Neural cell (in vitro differentiated cells): ENCODE measurements around the gene DGCR8. TPM values are rescaled to one million over a fixed set of nuclear protein-coding genes. Genes with fewer than 3 reads are reported as not detected.

Experiments used
- H2AFZ ChIP-seq: fragments of 200-600, 300-800 bp; sonication (generic), shearing (Covaris generic); 2 replicates; pipeline ENCODE4 v1.6.0; 2014; ENCODE audit warnings: low read depth, mild to moderate bottlenecking, antibody characterized with exemption, low read length, moderate library complexity
- H3F3A ChIP-seq: fragments of 200-600 bp; shearing (Covaris generic); 2 replicates; pipeline ENCODE4 v1.6.1; 2016; ENCODE audit warnings: mild to moderate bottlenecking, moderate library complexity, mixed read lengths, antibody characterized with exemption, low read length; ENCODE audit not compliant: insufficient read depth, poor library complexity, severe bottlenecking
- H3K27ac ChIP-seq: fragments of 200-600, 300-800 bp; sonication (generic), shearing (Covaris generic); 2 replicates; pipeline ENCODE4 v1.5.1; 2014; ENCODE audit warnings: mild to moderate bottlenecking, low read length, moderate library complexity
- H3K27me3 ChIP-seq: fragments of 300-800, 200-600 bp; sonication (generic), shearing (Covaris generic); 2 replicates; pipeline ENCODE4 v1.6.0; 2014; ENCODE audit warnings: mild to moderate bottlenecking, low read depth, low read length, moderate library complexity; ENCODE audit not compliant: insufficient read depth
- H3K36me3 ChIP-seq: fragments of 300-800, 200-600 bp; sonication (generic), shearing (Covaris generic); 2 replicates; pipeline ENCODE4 v1.5.1; 2014; ENCODE audit warnings: mild to moderate bottlenecking, antibody characterized with exemption, low read length, moderate library complexity; ENCODE audit not compliant: insufficient read depth
- H3K4me2 ChIP-seq: fragments of 300-800, 200-600 bp; sonication (generic), shearing (Covaris generic); 2 replicates; pipeline ENCODE4 v1.6.0; 2014; ENCODE audit warnings: mild to moderate bottlenecking, low read length
- H3K4me3 ChIP-seq: fragments of 300-800, 200-600 bp; sonication (generic), shearing (Covaris generic); 2 replicates; pipeline ENCODE4 v1.5.1; 2014; ENCODE audit warnings: mild to moderate bottlenecking, low read length, moderate library complexity
- H3K79me2 ChIP-seq: fragments of 200-600 bp; shearing (Covaris generic); replicated peaks from 2 replicates; pipeline ENCODE4 v1.6.0; 2014; ENCODE audit warnings: mild to moderate bottlenecking, low read length, moderate library complexity; ENCODE audit not compliant: insufficient read depth
- H3K9ac ChIP-seq: fragments of 300-800, 200-600 bp; sonication (generic), shearing (Covaris generic); 2 replicates; pipeline ENCODE4 v1.6.1; 2016; ENCODE audit warnings: mild to moderate bottlenecking, low read length, mixed read lengths
- H3K9me2 ChIP-seq: fragments of 200-600 bp; shearing (Covaris generic); 2 replicates; pipeline ENCODE4 v1.6.1; 2016; ENCODE audit warnings: mild to moderate bottlenecking, low read length, mixed read lengths; ENCODE audit not compliant: insufficient read depth
- H3K9me3 ChIP-seq: fragments of 200-600, 300-800 bp; sonication (generic), shearing (Covaris generic); 2 replicates; pipeline ENCODE4 v1.6.1; 2016; ENCODE audit warnings: mild to moderate bottlenecking, mixed run types, low read length, moderate library complexity, mixed read lengths
- H4K20me1 ChIP-seq: fragments of 200-600 bp; shearing (Covaris generic); 2 replicates; pipeline ENCODE4 v1.6.1; 2016; ENCODE audit warnings: mild to moderate bottlenecking, mixed run types; ENCODE audit not compliant: insufficient read depth
- CTCF ChIP-seq: fragments of 450-650 bp; IDR thresholded peaks from 2 replicates; pipeline ENCODE4 v1.5.1; 2014; ENCODE audit warnings: antibody characterized with exemption, mild to moderate bottlenecking, moderate library complexity; ENCODE audit not compliant: poor library complexity, severe bottlenecking
- EP300 ChIP-seq: fragments of 450-650 bp; conservative IDR thresholded peaks from 2 replicates; pipeline ENCODE4 v1.6.1; 2014; ENCODE audit warnings: antibody characterized with exemption, mild to moderate bottlenecking, moderate library complexity; ENCODE audit not compliant: poor library complexity, severe bottlenecking
- EZH2 ChIP-seq: fragments of 200-600, 300-800 bp; shearing (Covaris generic), sonication (generic); IDR thresholded peaks from 2 replicates; pipeline ENCODE4 v1.6.1; 2014; ENCODE audit warnings: antibody characterized with exemption, low read length, borderline replicate concordance, mild to moderate bottlenecking; ENCODE audit not compliant: insufficient read depth, poor library complexity, severe bottlenecking
- MXI1 ChIP-seq: fragments of 450-650 bp; conservative IDR thresholded peaks from 2 replicates; pipeline ENCODE4 v1.6.1; 2014; ENCODE audit warnings: antibody characterized with exemption, mild to moderate bottlenecking; ENCODE audit not compliant: poor library complexity, severe bottlenecking
- POLR2AphosphoS5 ChIP-seq: IDR thresholded peaks from 2 replicates; pipeline ENCODE4 v1.6.1; 2012
- RAD21 ChIP-seq: fragments of 450-650 bp; conservative IDR thresholded peaks from 2 replicates; pipeline ENCODE4 v1.6.1; 2014; ENCODE audit warnings: antibody characterized with exemption, mild to moderate bottlenecking, moderate library complexity
- SMC3 ChIP-seq: fragments of 450-650 bp; conservative IDR thresholded peaks from 2 replicates; pipeline ENCODE4 v1.6.1; 2014; ENCODE audit warnings: antibody characterized with exemption, mild to moderate bottlenecking, moderate library complexity; ENCODE audit not compliant: poor library complexity
- TAF1 ChIP-seq: IDR thresholded peaks from 2 replicates; pipeline ENCODE4 v1.6.1; 2012; ENCODE audit warnings: low read depth
- polyA plus RNA-seq: library from polyadenylated mRNA; depleted of rRNA; stranded (reverse); fragments of >200 nt; gene quantifications from 2 replicates; pipeline ENCODE4 v1.2.3, GENCODE V29; 2014
- TF ChIP-seq, protein P1 (sequence below): IDR thresholded peaks from 2 replicates; pipeline ENCODE4 v1.6.1; 2012; ENCODE audit warnings: borderline replicate concordance

DGCR8 gene
- polyA plus RNA-seq, 1 donor from 2014 or later: 48.9 TPM

- H3K4me3 ChIP-seq: no peak overlapping the region
- H3K4me2 ChIP-seq: no peak overlapping the region
- TF ChIP-seq POLR2AphosphoS5 (no peak), TAF1 (no peak), MXI1 (no peak)
- H3K9ac ChIP-seq: no peak overlapping the region
- H3K9me2 ChIP-seq: no peaks in the 10 kb centered on the region
- H3K9me3 ChIP-seq: no peaks in the 10 kb centered on the region
- H3F3A ChIP-seq: no peaks in the 10 kb centered on the region
- H4K20me1 ChIP-seq: no peaks in the 10 kb centered on the region
- H3K27ac ChIP-seq: no peak overlapping the region
- H2AFZ ChIP-seq: no peak overlapping the region
- no peaks in the 10 kb centered on the region for H3K79me2 ChIP-seq
- H3K36me3 ChIP-seq: no peaks in the 10 kb centered on the region
- H3K27me3 ChIP-seq: no peaks in the 10 kb centered on the region
Measured at GRCh38 chr22:20069331-20070042, 10.6 kb upstream of the DGCR8 start.

DNA sequence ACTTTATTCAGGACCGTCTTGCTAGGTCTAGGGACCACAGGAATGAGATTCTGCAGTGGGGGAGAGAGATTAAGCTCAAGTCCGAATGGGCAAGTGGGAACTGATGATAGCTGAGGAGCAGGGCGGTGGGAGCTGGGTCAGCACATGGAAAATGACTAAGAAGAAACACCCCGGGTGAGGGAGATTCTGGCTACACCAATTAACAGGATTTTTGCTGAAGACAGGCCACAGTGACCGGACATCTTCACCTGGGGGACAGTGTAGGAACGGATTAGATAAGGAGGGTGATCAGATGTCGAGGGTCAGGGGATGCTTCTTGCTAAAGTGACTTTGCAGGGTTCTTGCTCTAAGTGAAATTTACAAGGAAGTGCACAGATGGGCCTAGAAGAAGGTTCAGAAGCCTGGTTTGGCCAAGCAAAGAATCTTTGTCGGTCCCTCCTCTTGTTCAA, 8.5 kb upstream of the DGCR8 start:
- no peak overlapping the region for H2AFZ ChIP-seq
- no peaks in the 10 kb centered on the region for H3K27me3 ChIP-seq
- no peaks in the 10 kb centered on the region for H3K9me3 ChIP-seq
- no peak overlapping the region for H3K27ac ChIP-seq
- H3K4me2 ChIP-seq: no peak overlapping the region
- H4K20me1 ChIP-seq: no peaks in the 10 kb centered on the region
- no peaks in the 10 kb centered on the region for H3K79me2 ChIP-seq
- H3K4me3 ChIP-seq: no peak overlapping the region
- H3K9me2 ChIP-seq: no peaks in the 10 kb centered on the region
- H3K9ac ChIP-seq: no peak overlapping the region
- H3K36me3 ChIP-seq: no peaks in the 10 kb centered on the region
- no peaks in the 10 kb centered on the region for H3F3A ChIP-seq
- TF ChIP-seq CTCF (no peak), EZH2 (no peak), SMC3 (no peak), MXI1 (no peak), EP300 (no peak), POLR2AphosphoS5 (no peak), RAD21 (no peak), TAF1 (no peak)
- TF ChIP-seq, protein P1, sequence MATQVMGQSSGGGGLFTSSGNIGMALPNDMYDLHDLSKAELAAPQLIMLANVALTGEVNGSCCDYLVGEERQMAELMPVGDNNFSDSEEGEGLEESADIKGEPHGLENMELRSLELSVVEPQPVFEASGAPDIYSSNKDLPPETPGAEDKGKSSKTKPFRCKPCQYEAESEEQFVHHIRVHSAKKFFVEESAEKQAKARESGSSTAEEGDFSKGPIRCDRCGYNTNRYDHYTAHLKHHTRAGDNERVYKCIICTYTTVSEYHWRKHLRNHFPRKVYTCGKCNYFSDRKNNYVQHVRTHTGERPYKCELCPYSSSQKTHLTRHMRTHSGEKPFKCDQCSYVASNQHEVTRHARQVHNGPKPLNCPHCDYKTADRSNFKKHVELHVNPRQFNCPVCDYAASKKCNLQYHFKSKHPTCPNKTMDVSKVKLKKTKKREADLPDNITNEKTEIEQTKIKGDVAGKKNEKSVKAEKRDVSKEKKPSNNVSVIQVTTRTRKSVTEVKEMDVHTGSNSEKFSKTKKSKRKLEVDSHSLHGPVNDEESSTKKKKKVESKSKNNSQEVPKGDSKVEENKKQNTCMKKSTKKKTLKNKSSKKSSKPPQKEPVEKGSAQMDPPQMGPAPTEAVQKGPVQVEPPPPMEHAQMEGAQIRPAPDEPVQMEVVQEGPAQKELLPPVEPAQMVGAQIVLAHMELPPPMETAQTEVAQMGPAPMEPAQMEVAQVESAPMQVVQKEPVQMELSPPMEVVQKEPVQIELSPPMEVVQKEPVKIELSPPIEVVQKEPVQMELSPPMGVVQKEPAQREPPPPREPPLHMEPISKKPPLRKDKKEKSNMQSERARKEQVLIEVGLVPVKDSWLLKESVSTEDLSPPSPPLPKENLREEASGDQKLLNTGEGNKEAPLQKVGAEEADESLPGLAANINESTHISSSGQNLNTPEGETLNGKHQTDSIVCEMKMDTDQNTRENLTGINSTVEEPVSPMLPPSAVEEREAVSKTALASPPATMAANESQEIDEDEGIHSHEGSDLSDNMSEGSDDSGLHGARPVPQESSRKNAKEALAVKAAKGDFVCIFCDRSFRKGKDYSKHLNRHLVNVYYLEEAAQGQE: no peak
